Colonic mucosa (tissue), 4 donors: ENCODE data around the gene TLCD3A. TPM values are rescaled to one million over a fixed set of nuclear protein-coding genes. Genes with fewer than 3 reads are reported as not detected.

Source experiments
- DNase-seq: peaks from one replicate; pipeline ENCODE4 v3.0.0-alpha.2; 2020
- H3K27ac ChIP-seq: fragments of 200-600 bp; one replicate; pipeline ENCODE4 v1.8.0; 2021
- H3K27me3 ChIP-seq: fragments of 200-600 bp; one replicate; pipeline ENCODE4 v1.8.0; 2021
- H3K36me3 ChIP-seq: fragments of 200-600 bp; one replicate; pipeline ENCODE4 v1.8.0; 2021
- H3K4me1 ChIP-seq: fragments of 200-600 bp; one replicate; pipeline ENCODE4 v1.8.0; 2021; ENCODE audit warnings: mild to moderate bottlenecking
- H3K4me3 ChIP-seq: fragments of 200-600 bp; one replicate; pipeline ENCODE4 v1.8.0; 2021
- H3K9ac ChIP-seq, 2 donors: one replicate each; pipeline ENCODE4 v1.7.0; 2013; ENCODE audit warnings: control low read depth in 2 of 2, low read depth in 2 of 2, low read length in 2 of 2
- H3K9me3 ChIP-seq: fragments of 200-600 bp; one replicate; pipeline ENCODE4 v1.8.0; 2021
- intact Hi-C: fragments of 100-400 bp; cut with DNase I; formaldehyde crosslinking; loops from one replicate; pipeline ENCODE4 v1.14.1; 2022
- total RNA-seq, 2 donors: library from RNA; stranded (reverse); fragmentation: NEBNext Ultra II Directional in 1 of 2; extraction: Animal tissue kit (Norgen Biotek cat#: 25700) in 1 of 2; gene quantifications; one replicate each; pipeline ENCODE4 v1.2.1, GENCODE V29; 2021
- TF ChIP-seq, protein P1 (sequence below): fragments of 200-600 bp; IDR thresholded peaks from one replicate; pipeline ENCODE4 v1.8.0; 2022; ENCODE audit warnings: antibody characterized with exemption, mild to moderate bottlenecking
- donor health status: healthy.
- donor health status: DM: no; HTN: no; CAD: no.
- donor health status: DM: no; HTN: no; CAD: no.

TLCD3A gene
- total RNA-seq, 2 donors from 2014 or later: 27.0 to 28.8 TPM

DNA sequence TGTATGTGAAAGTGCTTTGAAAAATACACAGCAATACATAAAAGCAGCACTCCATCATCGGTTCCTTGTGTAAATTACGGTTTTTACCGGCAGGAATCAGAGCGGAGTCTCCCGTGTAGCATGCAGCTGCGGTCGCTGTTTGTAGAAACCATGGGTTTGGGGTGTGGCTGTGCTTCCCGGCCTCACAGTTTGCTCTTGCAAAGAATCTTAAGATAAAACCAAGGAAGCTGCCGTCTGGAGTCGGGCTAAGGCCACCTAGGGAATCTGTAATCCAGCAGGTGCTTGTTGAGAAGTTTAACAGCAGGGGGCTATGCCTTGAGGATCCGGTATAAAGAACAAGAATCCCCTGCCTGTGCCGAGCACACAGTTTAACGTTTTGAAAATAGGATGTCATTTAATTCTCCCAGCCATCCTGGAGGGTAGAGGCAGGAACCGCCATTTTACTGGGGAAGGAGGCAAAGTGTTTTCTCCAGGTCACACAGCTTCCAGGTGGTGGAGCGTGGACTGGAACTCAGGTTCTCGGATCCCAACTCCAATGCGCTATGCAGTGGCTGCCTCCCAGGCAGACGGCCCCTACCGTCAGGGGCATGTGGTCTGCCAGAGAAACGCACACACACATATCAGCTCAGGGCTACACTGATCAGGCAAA is 6.0 kb upstream of the TLCD3A start:
- H3K4me1 ChIP-seq: no peaks in the 10 kb centered on the region
- intact Hi-C loops: no loop called here
- TF ChIP-seq, protein P1, sequence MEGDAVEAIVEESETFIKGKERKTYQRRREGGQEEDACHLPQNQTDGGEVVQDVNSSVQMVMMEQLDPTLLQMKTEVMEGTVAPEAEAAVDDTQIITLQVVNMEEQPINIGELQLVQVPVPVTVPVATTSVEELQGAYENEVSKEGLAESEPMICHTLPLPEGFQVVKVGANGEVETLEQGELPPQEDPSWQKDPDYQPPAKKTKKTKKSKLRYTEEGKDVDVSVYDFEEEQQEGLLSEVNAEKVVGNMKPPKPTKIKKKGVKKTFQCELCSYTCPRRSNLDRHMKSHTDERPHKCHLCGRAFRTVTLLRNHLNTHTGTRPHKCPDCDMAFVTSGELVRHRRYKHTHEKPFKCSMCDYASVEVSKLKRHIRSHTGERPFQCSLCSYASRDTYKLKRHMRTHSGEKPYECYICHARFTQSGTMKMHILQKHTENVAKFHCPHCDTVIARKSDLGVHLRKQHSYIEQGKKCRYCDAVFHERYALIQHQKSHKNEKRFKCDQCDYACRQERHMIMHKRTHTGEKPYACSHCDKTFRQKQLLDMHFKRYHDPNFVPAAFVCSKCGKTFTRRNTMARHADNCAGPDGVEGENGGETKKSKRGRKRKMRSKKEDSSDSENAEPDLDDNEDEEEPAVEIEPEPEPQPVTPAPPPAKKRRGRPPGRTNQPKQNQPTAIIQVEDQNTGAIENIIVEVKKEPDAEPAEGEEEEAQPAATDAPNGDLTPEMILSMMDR: no peak
- no peak overlapping the region for H3K4me3 ChIP-seq
- H3K9ac ChIP-seq: no peak overlapping the region
- H3K36me3 ChIP-seq: no peaks in the 10 kb centered on the region
- no peaks in the 10 kb centered on the region for H3K9me3 ChIP-seq
- H3K27me3 ChIP-seq: no peaks in the 10 kb centered on the region
- peak; percentile 49 for DNase-seq
- H3K27ac ChIP-seq: peak overlapping the region; percentile 60

DNA sequence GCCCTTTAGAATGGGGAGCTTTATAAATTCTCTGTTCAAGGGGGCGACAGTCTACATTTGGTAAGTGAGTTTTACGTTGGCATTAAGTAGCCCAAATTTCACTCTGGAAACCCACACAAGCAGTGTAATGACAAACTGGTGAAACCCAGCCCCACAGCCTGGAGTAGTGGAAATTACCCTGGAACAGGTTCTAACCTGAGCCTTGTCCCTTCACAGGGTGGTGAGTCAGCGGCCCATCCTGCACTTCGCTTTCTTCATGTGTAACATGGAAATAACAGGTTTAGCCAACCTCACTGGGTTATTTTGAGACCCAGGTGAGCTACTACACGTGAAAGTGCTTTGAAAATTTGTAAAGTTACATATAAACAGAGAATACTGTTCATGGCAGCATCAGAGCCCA is 3.5 kb upstream of the TLCD3A start:
- TF ChIP-seq, protein P1: no peak
- Histone ChIP-seq H3K9me3 (no peaks in the 10 kb centered on the region), H3K36me3 (no peaks in the 10 kb centered on the region), H3K27ac (no peak overlapping the region), H3K27me3 (no peaks in the 10 kb centered on the region), H3K4me3 (no peak overlapping the region), H3K4me1 (no peaks in the 10 kb centered on the region), H3K9ac (no peak overlapping the region)
- DNase-seq: no peak
- intact Hi-C loops: no loop called here

DNA sequence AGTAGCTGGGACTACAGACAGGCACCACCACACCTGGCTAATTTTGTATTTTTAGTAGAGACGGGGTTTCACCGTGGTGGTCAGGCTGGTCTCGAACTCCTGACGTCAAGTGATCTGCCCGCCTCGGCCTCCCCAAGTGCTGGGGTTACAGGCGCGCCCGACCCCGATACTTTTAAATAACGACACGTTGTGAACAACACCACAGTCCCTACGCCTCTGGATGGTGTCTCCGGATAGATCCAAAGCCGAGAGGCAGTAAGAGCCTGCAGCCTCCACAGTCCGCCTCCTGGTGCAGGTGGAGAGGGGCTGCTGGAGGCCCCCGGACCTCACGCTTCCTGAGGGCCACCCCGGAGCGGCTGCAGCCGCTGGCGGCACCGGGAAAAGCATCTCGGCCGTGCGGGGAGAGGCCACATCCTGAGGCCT is 741 bp upstream of the TLCD3A start:
- Histone ChIP-seq H3K9ac (peak overlapping the region; percentile 71 to 79), H3K27me3 (no peaks in the 10 kb centered on the region), H3K27ac (peak overlapping the region; percentile 71), H3K4me1 (no peaks in the 10 kb centered on the region), H3K4me3 (peak overlapping the region; percentile 76), H3K9me3 (no peaks in the 10 kb centered on the region), H3K36me3 (no peaks in the 10 kb centered on the region)
- intact Hi-C loops: no loop called here
- TF ChIP-seq, protein P1: no peak
- DNase-seq: no peak

DNA sequence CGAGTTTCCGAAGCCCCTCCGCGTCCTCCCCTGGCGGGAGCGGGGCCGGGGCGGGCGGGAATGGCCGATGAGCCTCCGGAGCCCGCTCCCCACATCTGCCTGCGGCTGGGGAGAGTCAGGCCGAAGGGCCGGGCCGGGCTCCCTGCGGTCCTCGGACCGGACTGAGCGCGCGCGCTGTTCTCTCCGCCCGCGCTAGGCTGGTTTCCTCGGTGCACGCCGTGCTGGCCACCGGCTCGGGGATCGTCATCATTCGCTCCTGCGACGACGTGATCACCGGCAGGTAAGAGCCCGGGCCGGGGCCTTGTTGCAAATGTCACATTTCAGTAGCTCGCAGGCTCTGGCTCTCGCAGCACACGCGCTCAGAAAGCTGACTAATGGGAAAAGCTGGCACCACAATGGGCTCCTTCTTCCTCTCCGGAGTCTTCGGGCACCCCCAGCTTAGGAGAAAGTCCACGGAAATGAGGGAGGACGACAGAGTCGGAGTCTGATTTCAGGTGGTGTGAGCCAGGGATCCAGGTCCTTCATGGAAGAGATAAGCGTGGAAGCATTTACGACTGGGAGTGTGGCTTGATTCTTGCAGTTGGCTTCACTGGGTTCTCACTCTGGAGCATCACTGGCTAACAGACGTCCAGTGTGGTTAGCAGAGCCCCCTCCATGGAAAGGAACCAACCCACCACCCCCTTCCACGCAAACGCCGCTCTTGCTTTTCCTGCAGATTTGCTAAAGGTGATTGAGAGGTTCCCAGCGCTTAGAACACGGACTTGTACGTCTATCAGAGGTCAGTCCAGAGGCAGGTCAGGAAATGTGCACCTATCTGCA is 715 bp downstream of the TLCD3A start:
- peak overlapping the region; percentile 57 to 79 for H3K9ac ChIP-seq
- H3K4me3 ChIP-seq: peak overlapping the region; percentile 73
- H3K36me3 ChIP-seq: no peaks in the 10 kb centered on the region
- H3K4me1 ChIP-seq: no peaks in the 10 kb centered on the region
- no peaks in the 10 kb centered on the region for H3K27me3 ChIP-seq
- H3K27ac ChIP-seq: peak overlapping the region; percentile 88
- TF ChIP-seq, protein P1: no peak
- peak; percentile 50 for DNase-seq
- intact Hi-C loops: no loop called here
- H3K9me3 ChIP-seq: no peaks in the 10 kb centered on the region

DNA sequence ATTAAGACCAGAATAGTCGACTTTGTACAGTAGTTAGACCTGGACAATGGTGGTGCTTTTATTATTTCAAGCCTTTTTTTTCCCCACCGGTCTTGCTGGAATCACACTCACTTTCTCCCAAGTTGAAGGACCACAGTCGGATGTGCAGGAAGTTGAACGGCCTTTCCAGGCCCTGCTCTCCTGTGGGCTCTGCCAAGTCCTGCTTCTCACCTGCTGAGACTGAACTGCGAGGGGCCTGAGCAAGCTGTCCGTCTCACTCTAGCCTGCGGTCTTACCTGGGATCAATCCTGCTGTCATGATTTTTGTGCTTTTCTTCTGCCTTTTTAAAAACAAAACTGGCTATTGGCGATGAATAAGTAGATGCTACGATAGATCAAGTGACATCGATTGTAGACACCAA is 1.3 kb downstream of the TLCD3A start:
- TF ChIP-seq, protein P1: no peak
- Histone ChIP-seq H3K27ac (no peak overlapping the region), H3K36me3 (no peaks in the 10 kb centered on the region), H3K9ac (peak overlapping the region in 1 of 2 donors; percentile 57), H3K9me3 (no peaks in the 10 kb centered on the region), H3K27me3 (no peaks in the 10 kb centered on the region), H3K4me3 (peak overlapping the region; percentile 73), H3K4me1 (no peaks in the 10 kb centered on the region)
- DNase-seq: no peak
- intact Hi-C loops: no loop called here
